Stimulated activated CD8-positive, alpha-beta memory T cell treated with anti-CD3 and anti-CD28 coated beads, Interleukin-7, amount 100 ng/mL, for 24 hours (primary cell): Measurements from ENCODE around the gene CYP4F3.
"Not testable (repeated sequence)": the region's sequence is repeated elsewhere in the genome, so short reads cannot be mapped to it uniquely, and the experiment has no call there.

Source experiments
- DNase-seq: peaks from one replicate; pipeline ENCODE4 v3.0.0-alpha.2; 2020; ENCODE audit warnings: low read depth

Gene CYP4F3

DNA sequence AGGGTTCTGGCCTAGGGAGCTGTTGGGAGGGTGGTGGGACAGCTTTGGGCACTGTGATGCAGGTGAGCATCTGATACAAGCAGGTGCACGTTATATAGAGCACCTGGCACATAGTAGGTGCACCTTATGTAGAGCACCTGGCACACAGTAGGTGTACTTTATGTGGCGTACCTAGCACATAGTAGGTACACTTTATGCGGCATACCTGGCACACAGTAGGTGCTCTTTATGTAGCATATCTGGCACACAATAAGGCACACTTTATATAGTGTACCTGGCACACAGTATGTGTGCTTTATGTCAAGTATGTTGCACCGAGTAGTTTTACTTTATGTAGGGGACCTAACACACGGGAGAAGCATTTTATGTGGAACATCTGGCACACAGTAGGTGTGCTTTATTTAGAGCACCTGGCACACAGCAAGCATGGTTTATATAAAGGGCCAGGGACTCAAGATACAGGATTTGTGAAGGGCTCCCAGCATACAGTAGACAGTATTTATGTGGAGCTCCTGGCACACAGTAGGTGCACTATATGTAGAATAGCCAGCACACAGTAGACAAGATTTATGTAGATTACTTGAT is 30.6 kb downstream of the CYP4F3 start:
- DNase-seq: no peak

DNA sequence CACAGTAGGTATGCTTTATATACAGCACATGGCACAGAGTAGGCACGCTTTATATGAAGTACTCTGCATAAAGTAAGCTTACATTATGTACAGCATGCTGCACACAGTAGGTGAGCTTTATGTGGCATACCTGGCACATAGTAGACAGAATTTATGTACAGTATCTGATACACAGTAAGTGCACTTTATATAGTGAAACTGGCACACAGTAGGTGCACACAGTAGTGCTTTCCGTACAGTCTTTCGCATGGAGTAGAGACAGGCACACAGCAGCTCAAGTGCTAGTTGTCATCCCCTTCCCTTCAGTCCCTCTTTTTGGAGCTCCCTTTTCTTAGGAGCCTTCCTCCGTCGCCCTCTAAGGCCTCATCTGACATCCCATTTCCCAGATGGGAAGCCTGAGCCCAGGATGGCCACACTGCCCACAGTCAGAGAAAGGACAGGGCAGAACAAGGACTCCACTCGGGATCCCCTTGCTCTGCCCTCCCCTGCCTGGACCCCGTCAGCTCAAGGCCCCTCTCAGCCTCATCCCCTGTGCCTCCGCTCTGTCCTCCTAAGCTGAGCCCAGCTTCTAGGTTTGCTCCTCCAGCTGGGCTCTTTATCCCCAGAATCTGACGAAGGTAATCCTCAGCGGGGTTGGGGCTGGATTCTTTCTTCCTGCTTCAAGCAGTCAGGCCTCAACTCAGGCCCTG is 31.3 kb downstream of the CYP4F3 start:
- no peak for DNase-seq

DNA sequence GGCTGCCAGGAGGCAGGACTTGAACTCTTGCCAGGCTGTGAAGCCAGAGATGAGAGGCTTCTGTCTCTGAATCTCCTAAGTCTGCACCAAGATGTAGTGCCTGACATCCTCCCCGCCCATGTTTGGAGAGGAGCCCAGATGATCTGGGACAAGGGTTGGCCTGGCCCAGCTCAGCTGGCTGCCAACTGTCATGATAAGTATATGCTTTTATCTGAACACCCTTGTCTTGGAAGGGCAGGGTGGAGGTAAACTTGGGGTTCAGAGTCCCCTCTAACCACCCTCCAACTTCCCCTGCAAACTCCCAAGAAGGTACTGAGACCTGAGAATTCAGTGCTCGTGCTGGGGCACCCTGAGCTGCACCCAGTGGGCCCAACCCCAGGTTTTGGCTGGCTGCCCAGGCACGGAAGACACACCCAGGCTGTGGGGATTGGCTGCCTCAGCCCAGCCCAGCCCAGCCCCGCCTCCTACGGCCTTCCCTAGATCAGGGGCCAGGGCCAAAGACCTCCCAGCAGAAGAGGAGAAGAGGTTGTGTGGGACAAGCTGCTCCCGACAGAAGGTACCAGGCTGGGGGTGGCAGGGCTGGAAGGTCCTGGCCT is 32.0 kb downstream of the CYP4F3 start, which contains the start of gene CYP4F12:
Gene CYP4F12, plus strand, starts transcription at position 508 of the 596 bp plus-strand sequence. CDS start 443 bp downstream, outside the sequence.
- DNase-seq: no peak

DNA sequence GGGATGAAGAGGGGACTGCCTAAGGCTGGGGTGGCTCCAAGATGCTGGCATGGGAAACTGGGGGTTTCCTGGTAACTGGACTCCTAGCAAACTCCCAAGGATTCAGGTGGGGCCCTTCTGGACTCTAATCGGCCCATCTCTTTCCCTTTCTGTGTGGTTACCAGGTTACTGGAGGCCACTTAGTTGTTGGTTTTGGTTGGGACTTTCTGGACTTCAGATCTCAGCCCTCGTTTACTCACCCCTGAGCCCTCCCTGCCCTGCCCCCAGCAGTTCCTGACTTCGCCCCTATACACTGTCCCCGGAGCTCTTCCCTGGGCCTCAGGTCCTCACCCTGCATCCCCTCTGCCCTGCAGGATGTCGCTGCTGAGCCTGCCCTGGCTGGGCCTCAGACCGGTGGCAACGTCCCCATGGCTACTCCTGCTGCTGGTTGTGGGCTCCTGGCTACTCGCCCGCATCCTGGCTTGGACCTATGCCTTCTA is 32.5 kb downstream of the CYP4F3 start:
- DNase-seq: no peak

DNA sequence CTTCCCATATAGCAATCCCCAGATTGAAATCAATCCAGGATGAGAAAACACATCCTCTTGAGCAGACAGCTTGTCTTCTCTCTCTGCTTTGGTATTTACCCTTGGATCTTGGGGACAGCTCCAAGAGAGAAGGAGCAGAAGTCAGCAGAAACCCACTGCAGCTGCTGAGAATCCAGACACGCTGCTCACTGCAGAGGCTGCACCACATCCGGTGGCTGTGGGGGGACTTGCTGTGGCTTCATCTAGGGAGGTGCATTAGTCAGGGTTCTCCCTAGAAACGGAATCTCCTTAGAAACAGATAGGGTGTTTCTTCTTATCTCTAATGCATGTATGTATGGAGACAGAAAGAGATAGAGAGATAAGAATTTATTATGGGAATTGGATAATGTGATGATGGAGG is 34.9 kb downstream of the CYP4F3 start:
- DNase-seq: no peak

DNA sequence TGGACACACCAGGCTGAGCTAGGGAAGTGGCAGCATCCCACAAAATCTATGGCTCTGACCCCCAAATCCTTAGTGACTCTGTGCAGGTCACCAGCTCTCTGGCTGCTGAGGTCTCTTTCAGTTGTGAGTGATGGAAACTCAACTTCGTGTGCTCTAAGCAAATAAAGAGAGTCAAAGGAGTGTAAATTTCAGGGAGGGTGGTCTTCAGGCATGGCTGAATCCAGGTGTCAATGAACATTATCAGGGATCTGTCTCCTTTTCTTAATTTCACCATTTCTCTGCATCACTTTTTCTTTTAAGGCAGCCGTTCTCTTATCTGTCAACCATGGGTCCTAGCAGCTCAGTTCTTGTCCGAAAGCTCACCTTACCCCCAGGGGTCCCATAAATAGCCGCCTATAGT is 38.4 kb downstream of the CYP4F3 start:
- DNase-seq: no peak

DNA sequence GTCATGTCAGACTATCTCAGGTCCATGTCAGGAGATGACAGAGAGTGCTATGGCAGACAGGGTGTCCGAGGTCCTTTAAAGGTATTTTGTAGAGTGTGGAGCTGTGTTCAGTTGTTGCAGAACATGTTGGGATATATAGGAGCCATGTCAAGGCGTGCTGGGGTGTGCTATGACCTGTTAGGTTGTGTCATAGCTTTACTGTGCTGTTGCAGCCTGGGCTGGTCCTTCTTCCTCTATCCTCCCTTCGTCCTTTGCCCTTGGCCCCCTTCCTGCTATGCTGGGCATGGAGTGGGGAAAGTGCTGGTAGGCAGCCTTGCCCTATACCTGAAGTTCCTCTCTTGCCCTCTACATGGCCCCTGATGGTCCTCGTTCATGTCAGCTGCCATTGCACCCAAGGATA is 39.2 kb downstream of the CYP4F3 start:
- not testable (repeated sequence) for DNase-seq

DNA sequence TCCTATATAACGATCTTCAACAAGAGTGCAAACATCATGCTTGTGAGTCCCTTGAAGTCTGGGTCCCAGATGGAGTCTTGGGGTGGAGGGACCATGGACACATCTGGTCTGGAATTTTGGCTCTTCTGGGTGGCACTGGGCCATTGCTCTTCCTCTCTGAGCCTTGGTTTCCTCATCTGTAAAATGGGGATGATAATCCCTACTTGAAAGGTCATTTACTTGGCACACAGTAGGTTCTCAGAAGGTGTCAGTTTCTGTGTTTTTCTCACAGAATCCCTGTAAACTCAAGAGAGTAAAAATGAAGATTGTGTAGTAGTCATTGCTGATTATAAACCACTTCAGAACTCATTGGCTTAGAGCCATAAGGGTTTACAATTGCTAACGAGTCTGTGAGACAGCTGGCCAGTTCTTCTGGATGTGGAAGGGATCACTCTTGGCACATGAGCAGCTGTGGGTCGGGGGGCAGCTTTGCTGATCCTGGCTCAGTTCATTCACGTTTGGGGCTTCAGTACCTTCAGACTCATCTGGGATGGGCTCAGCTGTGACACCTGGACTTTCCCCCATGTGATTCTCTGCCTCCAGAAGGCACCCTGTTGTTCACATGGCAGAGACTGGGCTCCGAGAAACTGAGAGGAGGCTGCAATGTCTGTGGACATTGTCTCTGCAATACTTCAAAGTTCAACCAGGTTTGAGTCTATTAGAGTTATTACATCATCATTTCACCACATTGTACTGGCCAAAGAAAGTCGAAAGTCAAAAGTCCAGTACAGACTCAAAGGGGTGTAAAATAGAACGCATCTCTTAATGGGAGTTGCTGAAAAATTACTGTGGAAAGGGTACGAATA is 40.0 kb downstream of the CYP4F3 start:
- no peak for DNase-seq

DNA sequence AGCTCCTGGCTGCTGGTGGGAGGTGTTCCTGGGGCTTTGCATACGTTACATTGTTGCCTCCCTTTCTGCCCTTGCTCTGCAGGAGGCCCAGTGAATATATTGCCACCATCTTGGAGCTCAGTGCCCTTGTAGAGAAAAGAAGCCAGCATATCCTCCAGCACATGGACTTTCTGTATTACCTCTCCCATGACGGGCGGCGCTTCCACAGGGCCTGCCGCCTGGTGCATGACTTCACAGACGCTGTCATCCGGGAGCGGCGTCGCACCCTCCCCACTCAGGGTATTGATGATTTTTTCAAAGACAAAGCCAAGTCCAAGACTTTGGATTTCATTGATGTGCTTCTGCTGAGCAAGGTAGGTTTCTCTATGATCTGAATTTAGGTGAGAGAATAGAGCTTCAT is 42.7 kb downstream of the CYP4F3 start:
- no peak for DNase-seq

DNA sequence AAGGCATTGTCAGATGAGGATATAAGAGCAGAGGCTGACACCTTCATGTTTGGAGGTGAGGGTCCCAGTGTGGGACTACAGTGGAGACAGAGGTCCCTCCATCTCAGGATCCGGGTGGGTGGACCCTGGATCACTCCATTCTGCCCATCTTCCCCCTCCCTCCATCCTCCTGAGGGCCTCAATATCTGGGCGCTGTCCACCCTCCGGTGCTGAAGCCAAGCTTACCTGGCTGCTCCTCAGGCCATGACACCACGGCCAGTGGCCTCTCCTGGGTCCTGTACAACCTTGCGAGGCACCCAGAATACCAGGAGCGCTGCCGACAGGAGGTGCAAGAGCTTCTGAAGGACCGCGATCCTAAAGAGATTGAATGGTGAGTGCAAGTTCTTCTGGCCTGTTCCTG is 44.1 kb downstream of the CYP4F3 start:
- no peak for DNase-seq

DNA sequence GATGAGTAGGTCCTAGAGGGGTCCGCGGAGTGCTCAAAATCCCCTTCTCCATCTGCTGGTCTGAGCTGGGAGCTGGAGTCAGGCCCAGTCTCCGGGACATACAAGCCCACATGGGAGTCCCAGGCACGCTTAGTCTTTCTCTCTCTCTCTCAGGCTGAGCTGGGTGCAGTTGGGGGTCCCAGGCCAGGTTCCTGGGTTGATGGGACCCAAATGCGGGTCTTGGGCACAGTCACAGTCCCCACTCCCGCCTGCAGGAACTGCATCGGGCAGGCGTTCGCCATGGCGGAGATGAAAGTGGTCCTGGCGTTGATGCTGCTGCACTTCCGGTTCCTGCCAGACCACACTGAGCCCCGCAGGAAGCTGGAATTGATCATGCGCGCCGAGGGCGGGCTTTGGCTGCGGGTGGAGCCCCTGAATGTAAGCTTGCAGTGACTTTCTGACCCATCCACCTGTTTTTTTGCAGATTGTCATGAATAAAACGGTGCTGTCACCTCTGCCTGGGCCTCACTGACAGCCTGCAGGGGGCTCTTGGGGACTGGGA is 56.0 kb downstream of the CYP4F3 start:
- no peak for DNase-seq

DNA sequence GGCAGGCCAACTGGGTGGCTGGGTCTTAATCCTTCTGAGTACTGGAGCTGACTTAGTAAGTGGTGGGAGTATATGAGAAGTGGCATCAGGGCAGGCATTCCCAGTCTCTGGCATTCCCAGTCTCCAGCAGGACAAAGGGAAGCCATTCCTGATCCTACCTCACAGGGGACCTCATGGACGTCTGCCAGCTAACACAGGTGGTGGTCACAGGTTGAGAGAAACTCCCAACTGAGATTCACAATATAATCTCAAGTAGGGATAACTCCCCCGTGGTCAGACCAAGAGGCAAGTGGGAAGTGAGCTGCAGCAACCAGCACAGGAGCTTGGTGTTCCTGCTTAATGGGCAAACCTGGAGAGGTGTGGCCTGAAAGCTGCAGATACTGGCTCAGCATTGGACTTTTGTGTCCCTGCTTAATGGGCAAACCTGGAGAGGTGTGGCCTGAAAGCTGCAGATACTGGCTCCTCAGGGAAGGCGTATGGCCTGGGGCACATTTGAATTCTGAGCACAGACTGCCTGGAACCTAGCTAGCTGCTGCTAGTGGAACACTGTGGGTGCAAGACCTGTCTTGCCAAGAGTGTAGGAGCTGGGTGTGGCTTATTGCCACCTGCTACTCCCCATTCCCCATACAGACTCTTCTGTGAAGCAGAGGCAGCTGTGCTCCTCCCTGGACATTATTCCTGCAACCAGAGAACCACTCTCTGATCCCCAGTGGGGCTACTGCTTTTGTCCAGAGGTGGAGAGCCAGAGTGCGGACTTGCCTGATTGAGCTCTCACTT is 61.2 kb downstream of the CYP4F3 start:
- DNase-seq: no peak

DNA sequence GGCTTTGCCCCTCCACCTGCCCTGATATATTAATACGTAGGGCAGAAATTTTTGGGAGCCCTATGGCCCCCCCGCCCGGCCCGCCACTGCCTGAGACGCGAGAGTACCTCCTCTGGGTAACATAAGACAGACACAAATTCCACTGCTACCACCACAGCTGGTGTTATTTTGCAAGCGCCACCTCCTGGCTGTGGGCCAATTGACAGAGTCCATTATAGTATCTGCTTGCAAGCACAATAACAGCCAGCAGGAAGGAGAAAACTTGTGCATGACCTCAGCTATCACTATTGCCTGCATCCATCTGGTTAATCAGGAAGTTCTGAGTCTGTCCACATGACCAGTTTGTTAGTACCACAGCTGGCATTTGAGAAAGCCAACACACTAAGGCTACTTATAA is 61.8 kb downstream of the CYP4F3 start:
- DNase-seq: no peak
